Activated CD8-positive, alpha-beta T cell treated with anti-CD3 and anti-CD28 coated beads for 36 hours (primary cell): ENCODE results near the gene DCST1. TPM values are rescaled to one million over a fixed set of nuclear protein-coding genes. Genes with fewer than 3 reads are reported as not detected.

ENCODE experiments used
- ATAC-seq: fragments of 200-7000 bp; cut with Tn5 transposase; one replicate; pipeline ENCODE4 v1.10.0; 2021; ENCODE audit warnings: mild to moderate bottlenecking, moderate library complexity
- CTCF ChIA-PET: fragments of 350-600 bp; sonication (Branson Sonifier 250); formaldehyde crosslinking; loops from one replicate; lab custom pipeline; 2021; ENCODE audit warnings: antibody characterized with exemption; lab: Charles Lee
- POLR2A ChIA-PET: fragments of 350-600 bp; sonication (Branson Sonifier 250); formaldehyde crosslinking; loops from one replicate; lab custom pipeline; 2021; ENCODE audit warnings: antibody characterized with exemption; lab: Charles Lee
- DNase-seq: peaks from one replicate; pipeline ENCODE4 v3.0.0-alpha.2; 2020
- H3K27ac Mint-ChIP-seq: one replicate; pipeline ENCODE4 v1.8.0; 2021; ENCODE audit warnings: mild to moderate bottlenecking, mixed read lengths
- H3K27me3 Mint-ChIP-seq: one replicate; pipeline ENCODE4 v1.8.0; 2021; ENCODE audit warnings: mixed read lengths
- H3K36me3 Mint-ChIP-seq: one replicate; pipeline ENCODE4 v1.8.0; 2021; ENCODE audit warnings: low read depth, mixed read lengths
- H3K4me1 Mint-ChIP-seq: one replicate; pipeline ENCODE4 v1.8.0; 2021; ENCODE audit warnings: low read depth, mixed read lengths
- H3K4me3 Mint-ChIP-seq: one replicate; pipeline ENCODE4 v1.8.0; 2021; ENCODE audit warnings: mild to moderate bottlenecking, moderate library complexity, mixed read lengths
- H3K9me3 Mint-ChIP-seq: one replicate; pipeline ENCODE4 v1.8.0; 2021; ENCODE audit warnings: mixed read lengths
- CTCF ChIP-seq: fragments of 200-600 bp; IDR thresholded peaks from one replicate; pipeline ENCODE4 v1.8.0; 2022; ENCODE audit warnings: antibody characterized with exemption, mild to moderate bottlenecking
- intact Hi-C: fragments of 100-400 bp; cut with micrococcal nuclease; formaldehyde crosslinking; loops from one replicate; pipeline ENCODE4 v1.10.0; 2022
- total RNA-seq, 2 experiments: library from RNA; stranded (reverse); gene quantifications; one replicate each; pipeline ENCODE4 v1.2.3, GENCODE V29; 2021

DCST1 gene
- total RNA-seq, 2 experiments from 2014 or later, result not detected

GRCh38 chr1:155015527-155016230 lies 17.9 kb upstream of the DCST1 start:
- Mint-ChIP-seq H3K9me3 (no peaks in the 10 kb centered on the region), H3K27ac (no peak overlapping the region), H3K4me3 (no peak overlapping the region), H3K36me3 (peaks cover 8% of the 10 kb centered on the region), H3K27me3 (peaks cover 2% of the 10 kb centered on the region), H3K4me1 (peaks cover 62% of the 10 kb centered on the region)
- ChIA-PET POLR2A (interaction anchor here (1.0 to 4.3 kb wide), 7 partner anchors 8 to 60 kb away, joined by 3 to 29 read pairs (median 10); partner anchors contain the start of genes CKS1B, FLAD1 and PBXIP1), CTCF (interaction anchor here (0.9 to 7.6 kb wide), 14 partner anchors 8 to 76 kb away, joined by 3 to 77 read pairs (median 14); partner anchors contain the start of genes ADAM15, FLAD1, LENEP and PBXIP1)
- DNase-seq (no peak), ATAC-seq (no peak)
- TF ChIP-seq CTCF, result no peak
- intact Hi-C loops, result loop anchor here (5.0 kb wide), 1 partner anchor 43 kb away; the partner anchor contains the start of genes CKS1B and SHC1

- CTCF ChIA-PET, result interaction anchor here (0.9 to 7.6 kb wide), 19 partner anchors 8 to 75 kb away, joined by 3 to 77 read pairs (median 8); partner anchors contain the start of genes ADAM15, FLAD1, LENEP and PBXIP1
- H3K27ac Mint-ChIP-seq, result no peak overlapping the region
- peaks cover 2% of the 10 kb centered on the region for H3K27me3 Mint-ChIP-seq
- POLR2A ChIA-PET, result interaction anchor here (1.0 to 4.3 kb wide), 7 partner anchors 9 to 55 kb away, joined by 3 to 29 read pairs (median 10); partner anchors contain the start of genes CKS1B, FLAD1 and PYGO2
- ATAC-seq (no peak), DNase-seq (no peak)
- no peak for TF ChIP-seq CTCF
- intact Hi-C loops, result loop anchor here (5.0 kb wide), 1 partner anchor 44 kb away; the partner anchor contains the start of genes CKS1B and SHC1
- H3K4me1 Mint-ChIP-seq, result peaks cover 55% of the 10 kb centered on the region
- peaks cover 8% of the 10 kb centered on the region for H3K36me3 Mint-ChIP-seq
- H3K9me3 Mint-ChIP-seq, result no peaks in the 10 kb centered on the region
- H3K4me3 Mint-ChIP-seq, result no peak overlapping the region
These were observed 17.3 kb upstream of the DCST1 start for GRCh38 chr1:155016231-155016831.

- peak; percentile 97 for TF ChIP-seq CTCF
- ChIA-PET POLR2A (interaction anchor here (1.0 to 4.3 kb wide), 12 partner anchors 10 to 62 kb away, joined by 3 to 29 read pairs (median 5); partner anchors contain the start of genes ADAM15, CKS1B, FLAD1 and PYGO2), CTCF (interaction anchor here (0.5 to 7.6 kb wide), 45 partner anchors 9 to 134 kb away, joined by 3 to 77 read pairs (median 6); partner anchors contain the start of genes ADAM15, FLAD1, LENEP and PBXIP1)
- peaks cover 51% of the 10 kb centered on the region for H3K4me1 Mint-ChIP-seq
- H3K36me3 Mint-ChIP-seq, result peaks cover 8% of the 10 kb centered on the region
- peak overlapping the region; percentile 51 for H3K4me3 Mint-ChIP-seq
- intact Hi-C loops, result loop anchor here (5.0 kb wide), 1 partner anchor 45 kb away; the partner anchor contains the start of genes CKS1B and SHC1
- peak; percentile 93 for ATAC-seq
- H3K27ac Mint-ChIP-seq, result peak overlapping the region; percentile 60
- DNase-seq, result peak; percentile 94
- peaks cover 4% of the 10 kb centered on the region for H3K27me3 Mint-ChIP-seq
- H3K9me3 Mint-ChIP-seq, result no peaks in the 10 kb centered on the region
These were observed 16.3 kb upstream of the DCST1 start for GRCh38 chr1:155017041-155017945.

GRCh38 chr1:155017946-155018316 lies 15.7 kb upstream of the DCST1 start:
- Mint-ChIP-seq H3K27ac (peak overlapping the region; percentile 60), H3K4me3 (peak overlapping the region; percentile 51), H3K9me3 (no peaks in the 10 kb centered on the region), H3K36me3 (peaks cover 8% of the 10 kb centered on the region), H3K27me3 (peaks cover 4% of the 10 kb centered on the region), H3K4me1 (peaks cover 45% of the 10 kb centered on the region)
- TF ChIP-seq CTCF, result no peak
- intact Hi-C loops, result loop anchor here (5.0 kb wide), 1 partner anchor 46 kb away; the partner anchor contains the start of genes CKS1B and SHC1
- ATAC-seq, result peak; percentile 17
- peak; percentile 33 for DNase-seq
- POLR2A ChIA-PET, result interaction anchor here (1.1 to 4.3 kb wide), 9 partner anchors 11 to 62 kb away, joined by 3 to 29 read pairs (median 6); partner anchors contain the start of genes ADAM15, FLAD1, PYGO2 and ZBTB7B
- CTCF ChIA-PET, result interaction anchor here (0.5 to 7.6 kb wide), 40 partner anchors 8 to 133 kb away, joined by 3 to 77 read pairs (median 6); partner anchors contain the start of genes ADAM15, FLAD1, LENEP and PBXIP1
